Measurements from ENCODE around the gene AGPAT3. TPM values are rescaled to one million over a fixed set of nuclear protein-coding genes. Genes with fewer than 3 reads are reported as not detected.

The AGPAT3 gene
- total RNA-seq, 4 donors from 2014 or later, result 63.5 to 225 (median 161) TPM

DNA sequence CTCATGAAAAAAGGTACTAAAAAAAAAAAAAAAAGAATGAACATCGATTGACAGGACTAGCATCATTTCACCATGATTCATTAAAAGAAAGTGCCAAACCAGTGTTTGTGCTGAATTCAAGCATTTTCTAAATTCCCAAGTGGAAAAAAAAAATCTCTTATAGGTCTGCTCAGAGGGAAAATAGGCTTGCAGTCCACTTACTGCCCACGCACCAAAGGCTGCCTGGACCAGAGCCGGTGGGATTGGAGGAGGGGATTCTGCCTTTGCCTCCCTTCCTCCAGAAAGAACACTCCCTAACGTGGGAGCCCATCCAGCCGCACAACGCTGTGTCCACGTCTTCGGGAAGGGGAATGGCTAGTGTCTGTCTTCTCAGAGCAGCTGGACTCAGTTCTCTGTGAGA, 141.6 kb downstream of the AGPAT3 start:
- no peaks in the 10 kb centered on the region for H3K4me1 ChIP-seq
- DNase-seq, result peak in 1 of 3 donors; percentile 33
- TF ChIP-seq POLR2A (IDR thresholded peaks at IDR 0.05), result no peak
- TF ChIP-seq, protein P1, sequence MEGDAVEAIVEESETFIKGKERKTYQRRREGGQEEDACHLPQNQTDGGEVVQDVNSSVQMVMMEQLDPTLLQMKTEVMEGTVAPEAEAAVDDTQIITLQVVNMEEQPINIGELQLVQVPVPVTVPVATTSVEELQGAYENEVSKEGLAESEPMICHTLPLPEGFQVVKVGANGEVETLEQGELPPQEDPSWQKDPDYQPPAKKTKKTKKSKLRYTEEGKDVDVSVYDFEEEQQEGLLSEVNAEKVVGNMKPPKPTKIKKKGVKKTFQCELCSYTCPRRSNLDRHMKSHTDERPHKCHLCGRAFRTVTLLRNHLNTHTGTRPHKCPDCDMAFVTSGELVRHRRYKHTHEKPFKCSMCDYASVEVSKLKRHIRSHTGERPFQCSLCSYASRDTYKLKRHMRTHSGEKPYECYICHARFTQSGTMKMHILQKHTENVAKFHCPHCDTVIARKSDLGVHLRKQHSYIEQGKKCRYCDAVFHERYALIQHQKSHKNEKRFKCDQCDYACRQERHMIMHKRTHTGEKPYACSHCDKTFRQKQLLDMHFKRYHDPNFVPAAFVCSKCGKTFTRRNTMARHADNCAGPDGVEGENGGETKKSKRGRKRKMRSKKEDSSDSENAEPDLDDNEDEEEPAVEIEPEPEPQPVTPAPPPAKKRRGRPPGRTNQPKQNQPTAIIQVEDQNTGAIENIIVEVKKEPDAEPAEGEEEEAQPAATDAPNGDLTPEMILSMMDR (IDR thresholded peaks at IDR 0.05), result no peak
- no peak overlapping the region for H3K4me3 ChIP-seq
- H3K36me3 ChIP-seq, result no peaks in the 10 kb centered on the region
- H3K27me3 ChIP-seq, result no peaks in the 10 kb centered on the region
- no peak overlapping the region for H3K27ac ChIP-seq
- no peaks in the 10 kb centered on the region for H3K9me3 ChIP-seq

DNA sequence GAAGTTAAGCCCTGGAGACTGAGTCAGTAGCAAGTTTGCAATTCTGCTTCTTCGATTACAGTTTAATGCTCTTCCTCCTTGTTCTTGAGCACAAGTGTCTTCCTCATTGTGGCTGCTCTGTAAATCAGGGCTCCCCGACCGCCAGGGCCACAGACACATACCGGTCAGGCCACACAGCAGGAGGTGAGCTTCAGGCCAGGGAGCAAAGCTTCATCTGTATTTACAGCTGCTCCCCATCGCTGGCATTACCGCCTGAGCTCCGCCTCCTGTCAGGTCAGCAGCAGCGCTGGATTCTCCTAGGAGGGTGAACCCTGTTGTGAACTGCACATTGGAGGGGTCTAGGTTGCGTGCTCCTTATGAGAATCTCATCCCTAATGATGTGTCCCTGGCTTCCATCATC, 145.4 kb downstream of the AGPAT3 start:
- Histone ChIP-seq H3K36me3 (no peaks in the 10 kb centered on the region), H3K9me3 (no peaks in the 10 kb centered on the region), H3K4me3 (no peak overlapping the region), H3K27me3 (no peaks in the 10 kb centered on the region), H3K4me1 (peaks cover 0 to 17% (median 6%) of the 10 kb centered on the region in 4 donors), H3K27ac (no peak overlapping the region)
- TF ChIP-seq POLR2A (IDR thresholded peaks at IDR 0.05), result no peak
- TF ChIP-seq, protein P1 (IDR thresholded peaks at IDR 0.05), result no peak
- DNase-seq, result no peak

DNA sequence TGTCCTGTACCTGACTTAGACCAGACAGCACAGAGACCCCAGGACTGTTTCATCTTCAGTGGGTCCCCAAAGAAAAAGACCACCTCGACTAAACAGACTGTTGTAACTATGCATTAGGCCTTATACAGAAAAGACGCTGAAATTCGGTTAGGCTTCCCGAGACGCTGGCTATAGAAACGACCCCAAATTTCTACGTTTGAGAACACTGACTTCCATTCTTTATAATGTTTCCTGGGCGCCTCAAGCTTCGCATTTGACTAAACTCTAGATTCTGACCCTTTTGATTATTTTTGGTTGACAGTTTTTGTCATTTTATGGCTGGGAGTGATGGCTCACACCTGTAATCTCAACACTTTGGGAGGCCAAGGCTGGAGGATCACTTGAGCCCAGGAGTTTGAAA, 146.1 kb downstream of the AGPAT3 start:
- H3K4me3 ChIP-seq, result peak overlapping the region; percentile 71 to 98 (median 89)

DNA sequence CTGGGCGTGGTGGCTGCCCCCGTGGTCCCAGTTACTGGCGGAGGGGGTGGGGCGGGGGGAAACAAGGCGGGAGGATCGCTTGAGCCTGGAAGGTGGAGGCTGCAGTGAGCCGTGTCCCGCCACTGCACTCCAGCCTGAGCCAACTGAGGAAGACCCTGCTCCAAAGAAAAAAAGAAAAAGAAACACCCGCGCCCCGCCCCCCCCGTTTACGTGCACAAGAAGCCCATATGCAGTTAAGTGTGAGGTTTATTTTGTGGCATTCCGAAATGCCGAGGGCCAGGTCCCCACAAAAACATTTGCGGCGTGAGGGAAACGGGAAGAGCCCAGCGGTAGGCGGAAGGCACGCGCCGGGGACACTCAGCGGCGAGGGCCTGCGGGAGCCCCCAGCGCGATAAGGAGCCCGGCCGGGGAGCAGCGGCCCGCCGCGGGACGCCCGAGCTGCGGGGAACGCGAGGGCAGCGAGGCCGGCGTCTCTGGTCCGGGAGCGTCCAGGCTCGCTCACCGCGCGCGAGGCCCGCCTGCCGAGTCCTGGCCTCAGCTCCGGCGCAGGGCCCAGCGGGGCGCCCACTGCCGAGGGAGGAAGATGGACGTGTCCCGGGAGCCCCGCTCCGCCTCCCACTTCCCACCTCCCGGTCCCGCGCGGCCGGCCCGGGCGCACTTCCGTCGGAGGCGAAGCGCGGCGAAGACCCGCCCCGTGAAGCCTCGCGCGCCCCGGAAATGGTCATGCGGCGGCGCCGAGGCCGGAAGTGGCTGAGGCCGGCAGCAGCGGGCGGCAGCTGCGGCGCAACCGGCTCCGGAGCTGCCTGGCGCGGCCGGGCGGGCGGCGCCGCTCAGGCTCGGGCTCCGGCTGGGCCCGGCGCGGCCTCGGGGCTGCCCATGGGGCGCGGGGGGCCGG, 146.8 kb downstream of the AGPAT3 start, which contains the start of gene TRAPPC10:
Gene TRAPPC10 (plus strand): TSS at position 731 of the 895 bp plus-strand sequence. CDS start 185 bp downstream, outside the sequence.
- TF ChIP-seq, protein P1 (IDR thresholded peaks at IDR 0.05), result no peak
- TF ChIP-seq POLR2A (IDR thresholded peaks at IDR 0.05), result peak; percentile 78 to 93
- Histone ChIP-seq H3K4me1 (peaks cover 0 to 23% (median 6%) of the 10 kb centered on the region in 4 donors), H3K9me3 (no peaks in the 10 kb centered on the region), H3K36me3 (no peaks in the 10 kb centered on the region), H3K4me3 (peak within 1 kb of the TSS; percentile 71 to 98 (median 89)), H3K27ac (peak within 1 kb of the TSS; percentile 93 to 99 (median 96)), H3K27me3 (no peaks in the 10 kb centered on the region)
- peak; percentile 77 to 92 (median 89) for DNase-seq

More for the DNA sequence above, 146.1 kb downstream of the AGPAT3 start:
- DNase-seq, result no peak
- TF ChIP-seq POLR2A (IDR thresholded peaks at IDR 0.05), result no peak
- TF ChIP-seq, protein P1 (IDR thresholded peaks at IDR 0.05), result no peak
- Histone ChIP-seq H3K27ac (peak overlapping the region in 3 of 4 donors; percentile 93 to 99 (median 93)), H3K9me3 (no peaks in the 10 kb centered on the region), H3K36me3 (no peaks in the 10 kb centered on the region), H3K27me3 (no peaks in the 10 kb centered on the region), H3K4me1 (peaks cover 0 to 22% (median 6%) of the 10 kb centered on the region in 4 donors)

DNA sequence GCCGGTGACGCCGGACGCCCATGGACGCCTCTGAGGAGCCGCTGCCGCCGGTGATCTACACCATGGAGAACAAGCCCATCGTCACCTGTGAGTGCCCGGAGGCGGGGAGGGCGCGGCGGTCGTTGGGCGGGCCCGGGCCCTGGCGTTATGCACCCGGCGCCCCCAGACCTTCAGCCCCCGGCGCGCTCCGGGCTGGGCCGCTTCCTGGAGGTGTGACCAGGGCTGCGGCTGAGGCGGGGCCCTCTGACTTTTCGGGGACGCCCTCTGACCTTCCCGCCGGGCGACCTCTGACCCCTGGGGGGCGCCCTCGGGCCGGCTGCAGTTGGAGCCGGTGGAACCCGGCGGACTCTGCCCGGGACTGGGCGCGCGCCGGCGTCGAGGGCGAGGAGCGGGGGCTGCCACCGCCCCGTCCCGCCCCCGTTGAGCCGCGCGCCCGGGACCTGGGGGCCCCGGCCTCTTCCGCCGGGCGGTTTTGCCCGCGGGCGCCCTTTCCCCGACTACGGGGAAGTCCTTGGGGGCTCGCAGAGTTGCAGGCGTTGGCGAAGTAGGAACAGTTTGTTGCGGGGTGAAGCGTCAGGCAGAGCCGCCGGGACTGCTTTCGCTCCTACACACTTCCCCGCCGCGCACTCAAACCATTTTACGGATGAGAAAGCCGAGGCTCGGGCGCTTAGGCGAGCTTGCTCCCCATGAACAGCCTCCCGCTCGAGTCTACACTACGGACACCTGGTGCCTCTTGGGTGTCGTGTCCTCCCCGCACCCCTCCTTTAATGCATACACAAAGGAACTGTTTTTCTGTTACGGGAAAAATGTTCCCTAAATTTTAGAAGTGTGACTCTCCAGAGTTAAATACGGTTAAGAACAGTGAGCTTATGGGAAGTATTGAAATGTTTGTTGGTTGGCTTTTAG, 147.7 kb downstream of the AGPAT3 start:
- peak overlapping the region; percentile 93 to 99 (median 96) for H3K27ac ChIP-seq
- peak overlapping the region; percentile 71 to 98 (median 89) for H3K4me3 ChIP-seq
- no peaks in the 10 kb centered on the region for H3K27me3 ChIP-seq
- H3K36me3 ChIP-seq, result no peaks in the 10 kb centered on the region
- DNase-seq, result peak; percentile 78 to 91 (median 90)
- H3K9me3 ChIP-seq, result no peaks in the 10 kb centered on the region
- TF ChIP-seq, protein P1 (IDR thresholded peaks at IDR 0.05), result peak in 2 of 6 experiments; percentile 26 to 27
- no peak for TF ChIP-seq POLR2A (IDR thresholded peaks at IDR 0.05)
- H3K4me1 ChIP-seq, result peaks cover 0 to 23% (median 6%) of the 10 kb centered on the region in 4 donors
